A549 (cell line): Measurements from ENCODE around the gene CRTC3. TPM values are rescaled to one million over a fixed set of nuclear protein-coding genes. Genes with fewer than 3 reads are reported as not detected.
A peak's percentile ranks its signal among the peaks of the same experiment; 100 is the strongest.
"Not testable (repeated sequence)": the region's sequence is repeated elsewhere in the genome, so short reads cannot be mapped to it uniquely, and the experiment has no call there.

ENCODE experiments used
- ATAC-seq, 2 experiments: fragments of 200-7000 bp in 1 of 2; fragments of >200 bp in 1 of 2; cut with Nextera tagmentation in 1 of 2; cut with Tn5 transposase in 1 of 2; 3 replicates each; pipeline versions ENCODE4 v1.8.0 to v1.9.1; 2018 to 2020; ENCODE audit warnings: mild to moderate bottlenecking in 1 of 2, moderate library complexity in 1 of 2
- CTCF ChIA-PET: fragments of 300-600 bp; sonication (Branson Sonifier 250); formaldehyde crosslinking; extraction: SDS; loops from one replicate; lab custom pipeline; 2021; ENCODE audit warnings: antibody characterized with exemption, inconsistent platforms; lab: Yijun Ruan, JAX
- POLR2A ChIA-PET: fragments of 350-600 bp; formaldehyde crosslinking; extraction: SDS; loops from one replicate; lab custom pipeline; 2021; ENCODE audit warnings: antibody characterized with exemption, inconsistent platforms; lab: Yijun Ruan, JAX
- DNase-seq, 2 experiments: peaks; one replicate each; pipeline versions ENCODE4 v3.0.0 to v3.0.0-alpha.2; 2011 to 2016; ENCODE audit warnings: low read depth in 1 of 2, low spot score in 1 of 2
- FAIRE-seq: peaks from 2 replicates; lab custom pipeline; 2011; peaks lifted over from hg19 to GRCh38; lab: Jason Lieb, UNC
- H3K27ac ChIP-seq, 2 experiments: fragments of >200 bp; sonication (Bioruptor Twin); formaldehyde crosslinking; 3 replicates each; pipeline ENCODE4 v1.5.1; 2016 to 2017
- H3K4me1 ChIP-seq: fragments of >200 bp; sonication (Bioruptor Twin); formaldehyde crosslinking; 3 replicates; pipeline ENCODE4 v1.6.1; 2016
- H3K4me2 ChIP-seq: fragments of >200 bp; sonication (Bioruptor Twin); formaldehyde crosslinking; 3 replicates; pipeline ENCODE4 v1.6.1; 2016
- H3K4me3 ChIP-seq: fragments of >200 bp; sonication (Bioruptor Twin); formaldehyde crosslinking; 3 replicates; pipeline ENCODE4 v1.5.1; 2016
- H3K9me3 ChIP-seq: fragments of >200 bp; sonication (Bioruptor Twin); formaldehyde crosslinking; 3 replicates; pipeline ENCODE4 v1.6.1; 2016
- EP300 ChIP-seq, 2 experiments: fragments of >200 bp; sonication (Bioruptor Twin); formaldehyde crosslinking; IDR thresholded peaks; 2 replicates in 1 of 2; 3 replicates in 1 of 2; pipeline ENCODE4 v1.6.1; 2016 to 2017
- GATA3 ChIP-seq: IDR thresholded peaks from 2 replicates; pipeline ENCODE4 v1.6.1; 2012; ENCODE audit warnings: borderline replicate concordance
- HMGXB4 ChIP-seq: fragments of 250-450 bp; sonication (Bioruptor Pico); IDR thresholded peaks from 2 replicates; pipeline ENCODE4 v1.5.0; 2021; ENCODE audit warnings: mild to moderate bottlenecking, moderate library complexity, borderline replicate concordance
- JUN ChIP-seq, 2 experiments: fragments of >200 bp; sonication (Bioruptor Twin); formaldehyde crosslinking; IDR thresholded peaks; 2 replicates in 1 of 2; 3 replicates in 1 of 2; pipeline ENCODE4 v1.6.1; 2016 to 2017
- PBX3 ChIP-seq: IDR thresholded peaks from 2 replicates; pipeline ENCODE4 v1.6.1; 2012
- RARB ChIP-seq: fragments of 250-450 bp; sonication (Bioruptor Pico); IDR thresholded peaks from 2 replicates; pipeline ENCODE4 v1.8.0; 2021; ENCODE audit warnings: mild to moderate bottlenecking, moderate library complexity
- SMC3 ChIP-seq: fragments of >200 bp; sonication (Bioruptor Twin); formaldehyde crosslinking; IDR thresholded peaks from 3 replicates; pipeline ENCODE4 v1.6.1; 2018; ENCODE audit warnings: inconsistent platforms
- TFCP2L1 ChIP-seq: fragments of 250-450 bp; sonication (Bioruptor Pico); IDR thresholded peaks from 2 replicates; pipeline ENCODE4 v1.5.0; 2021; ENCODE audit warnings: mild to moderate bottlenecking
- TP53 ChIP-seq: fragments of 250-450 bp; sonication (Bioruptor Pico); IDR thresholded peaks from 2 replicates; pipeline ENCODE4 v1.5.0; 2021; ENCODE audit warnings: mild to moderate bottlenecking, moderate library complexity
- ZC3H11A ChIP-seq: fragments of 450-650 bp; IDR thresholded peaks from 2 replicates; pipeline ENCODE4 v1.6.1; 2014; ENCODE audit warnings: antibody characterized with exemption, mild to moderate bottlenecking
- WGBS: methylation state at CpG from one replicate; pipeline ENCODE4 v1.1.6; 2017; ENCODE audit errors: missing lambda C conversion rate; 5-methylcytosine and 5-hydroxymethylcytosine counted together
- polyA plus RNA-seq, 4 experiments: library from polyadenylated mRNA; depleted of rRNA in 3 of 4; stranded (reverse); fragments of >200 nt; fragmentation: RNase III in 1 of 4; extraction: RNeasy Plus Mini Kit Qiagen cat#74134 plus additional on column Dnase treatment in 1 of 4; gene quantifications; 2 replicates in 3 of 4; 3 replicates in 1 of 4; pipeline ENCODE4 v1.2.3, GENCODE V29; 2011 to 2017

Gene CRTC3
- polyA plus RNA-seq, 2 of the 4 experiments (the other 2 are of a cell fraction) = 17.5 to 30.5 TPM

- FAIRE-seq (no peak), ATAC-seq (no peak)
- peaks cover 8% of the 10 kb centered on the region; the same call in 2 of the 3 replicates for H3K9me3 ChIP-seq
- no peak overlapping the region for H3K4me3 ChIP-seq
- 76% methylated on average over 5 of the region's 5 CpGs for WGBS
- no peak for TF ChIP-seq RARB (CRISPR knock-in tag)
- TF ChIP-seq TP53 (CRISPR knock-in tag) = no peak
- TF ChIP-seq, all 56 proteins: peak for 0
- ChIA-PET POLR2A (no interaction called here), CTCF (interaction anchor here (2.5 kb wide), 1 partner anchor 202 kb away, joined by 9 read pairs; no protein-coding TSS in a partner anchor)
- no peak for DNase-seq
- H3K4me2 ChIP-seq = no peak overlapping the region
- H3K27ac ChIP-seq = no peak overlapping the region
- H3K4me1 ChIP-seq = peaks cover 9% of the 10 kb centered on the region; the same call in 2 of the 3 replicates
Observed at GRCh38 chr15:90684281-90684680, 154.6 kb downstream of the CRTC3 start.

GRCh38 chr15:90685591-90686434 is 156.1 kb downstream of the CRTC3 start:
- Histone ChIP-seq H3K4me2 (no peak overlapping the region), H3K4me1 (peaks cover under 1% of the 10 kb centered on the region; the same call in 1 of the 3 replicates), H3K27ac (no peak overlapping the region), H3K4me3 (no peak overlapping the region), H3K9me3 (peaks cover 11% of the 10 kb centered on the region; the same call in 2 of the 3 replicates)
- TF ChIP-seq EP300 (IDR thresholded peaks at IDR 0.05) = no peak
- TF ChIP-seq SMC3 = no peak
- no peak for TF ChIP-seq RARB (CRISPR knock-in tag)
- POLR2A ChIA-PET = no interaction called here
- DNase-seq (no peak), FAIRE-seq (no peak), ATAC-seq (no peak)
- CTCF ChIA-PET = interaction anchor here (0.6 to 2.5 kb wide), 3 partner anchors 8 to 200 kb away, joined by 3 to 9 read pairs (median 3); no protein-coding TSS in a partner anchor
- WGBS = 85% methylated on average over 11 of the region's 11 CpGs

- no peak overlapping the region for H3K27ac ChIP-seq
- ATAC-seq (no peak), DNase-seq (no peak), FAIRE-seq (no peak)
- POLR2A ChIA-PET = no interaction called here
- H3K9me3 ChIP-seq = peaks cover 11% of the 10 kb centered on the region; the same call in 2 of the 3 replicates
- CTCF ChIA-PET = interaction anchor here (0.6 to 2.5 kb wide), 2 partner anchors 25 to 199 kb away, joined by 3 to 9 read pairs; no protein-coding TSS in a partner anchor
- no peak overlapping the region for H3K4me3 ChIP-seq
- no peak overlapping the region for H3K4me2 ChIP-seq
- 84% methylated on average over 3 of the region's 3 CpGs for WGBS
- TF ChIP-seq TFCP2L1 (no peak), JUN (IDR thresholded peaks at IDR 0.05) (no peak), HMGXB4 (CRISPR knock-in tag) (no peak), PBX3 (no peak), GATA3 (no peak)
- H3K4me1 ChIP-seq = no peaks in the 10 kb centered on the region
Observed at GRCh38 chr15:90686435-90687218, 156.9 kb downstream of the CRTC3 start.

GRCh38 chr15:90689326-90689961 is 159.7 kb downstream of the CRTC3 start:
- H3K4me2 ChIP-seq, H3K4me1 ChIP-seq, H3K4me3 ChIP-seq, ATAC-seq, POLR2A ChIA-PET, FAIRE-seq, H3K27ac ChIP-seq, DNase-seq: not testable (repeated sequence)
- WGBS = 70% methylated on average over 6 of the region's 6 CpGs
- CTCF ChIA-PET = interaction anchor here (0.6 to 1.5 kb wide), 3 partner anchors 22 to 285 kb away, joined by 3 to 7 read pairs (median 4); no protein-coding TSS in a partner anchor
- peak; percentile 33 for TF ChIP-seq ZC3H11A
- peaks cover 11% of the 10 kb centered on the region; the same call in 2 of the 3 replicates for H3K9me3 ChIP-seq
